ENCODE measurements around the gene ARHGEF2. TPM values are rescaled to one million over a fixed set of nuclear protein-coding genes. Genes with fewer than 3 reads are reported as not detected.

Gene ARHGEF2
- total RNA-seq, 4 donors from 2014 or later = 13.6 to 27.3 (median 26.4) TPM

- intact Hi-C loops (cut with DNase I; ENCODE audit: low total_unique reads) = no loop called here
- TF ChIP-seq CTCF (IDR thresholded peaks at IDR 0.05 in 4 of 5, conservative IDR thresholded peaks at IDR 0.05 in 1 of 5) = no peak
- no peak for TF ChIP-seq POLR2A (IDR thresholded peaks at IDR 0.05)
- H3K4me1 ChIP-seq = peaks cover 47 to 48% of the 10 kb centered on the region in 2 donors
- DNase-seq (no peak), ATAC-seq (no peak)
- H3K4me3 ChIP-seq = peak overlapping the region in 1 of 4 donors; percentile 12
- peak overlapping the region; percentile 87 to 97 (median 93) for H3K27ac ChIP-seq
- no peaks in the 10 kb centered on the region for H3K36me3 ChIP-seq
- no peaks in the 10 kb centered on the region for H3K9me3 ChIP-seq
- no peaks in the 10 kb centered on the region for H3K27me3 ChIP-seq
- in situ Hi-C loops (cut with MboI; ENCODE audit: low sequenced_read_pairs in 4 of 4) = no loop called here
Measured at GRCh38 chr1:155982106-155982505, 3.8 kb upstream of the ARHGEF2 start.

DNA sequence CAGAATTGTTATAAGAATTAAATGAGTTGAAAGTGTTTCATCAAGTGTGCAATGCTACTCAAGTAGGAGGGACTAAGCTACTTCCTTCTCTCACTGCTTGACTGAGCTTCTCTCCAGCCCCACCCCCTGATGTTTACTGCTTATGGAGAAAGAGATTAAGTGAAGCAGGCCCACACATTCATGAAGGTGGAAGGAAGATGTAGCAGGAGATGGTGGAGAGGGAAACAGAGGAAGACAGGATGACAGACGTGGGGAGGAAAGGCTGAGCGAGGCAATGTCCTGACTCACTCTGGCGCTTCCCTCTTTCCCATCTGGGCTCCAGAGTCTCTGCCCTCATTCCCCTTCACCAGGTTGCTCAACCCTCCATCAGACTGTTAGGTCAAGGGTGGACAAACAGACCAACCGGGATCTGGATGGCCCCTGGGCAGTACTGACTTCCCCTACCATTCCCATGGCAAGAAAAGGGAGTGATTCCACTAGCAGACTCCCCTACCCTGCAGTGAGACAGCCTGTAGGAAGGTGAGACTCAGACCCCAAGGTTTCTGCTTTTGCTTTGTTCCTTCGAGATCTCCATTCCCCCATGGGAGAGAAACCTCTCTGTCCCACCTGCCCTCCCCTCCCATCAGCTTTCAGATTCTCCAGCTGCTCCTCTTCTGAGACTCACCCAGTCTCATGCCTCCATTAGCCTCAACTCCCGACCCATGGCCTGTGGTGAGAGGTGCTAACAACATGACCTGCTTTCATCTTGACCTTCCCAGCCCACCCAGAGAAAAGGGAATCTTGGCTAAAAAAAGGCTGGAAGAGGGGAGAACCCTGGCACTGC lies 3.1 kb upstream of the ARHGEF2 start:
- no peak for ATAC-seq
- Histone ChIP-seq H3K4me3 (no peak overlapping the region), H3K36me3 (no peaks in the 10 kb centered on the region), H3K4me1 (peaks cover 53 to 54% of the 10 kb centered on the region in 2 donors), H3K27me3 (no peaks in the 10 kb centered on the region), H3K27ac (peak overlapping the region; percentile 87 to 97 (median 93)), H3K9me3 (no peaks in the 10 kb centered on the region)
- in situ Hi-C loops (cut with MboI; ENCODE audit: low sequenced_read_pairs in 4 of 4) = no loop called here
- no peak for TF ChIP-seq POLR2A (IDR thresholded peaks at IDR 0.05)
- TF ChIP-seq CTCF (IDR thresholded peaks at IDR 0.05 in 4 of 5, conservative IDR thresholded peaks at IDR 0.05 in 1 of 5) = no peak
- DNase-seq = no peak
- intact Hi-C loops (cut with DNase I; ENCODE audit: low total_unique reads) = loop anchor here (2.0 kb wide), 1 partner anchor 19 kb away; no protein-coding TSS in a partner anchor

GRCh38 chr1:155979597-155980343 lies 1.4 kb upstream of the ARHGEF2 start:
- H3K4me3 ChIP-seq = peak overlapping the region; percentile 84 to 97 (median 92)
- H3K27ac ChIP-seq = peak overlapping the region; percentile 87 to 97 (median 93)
- no peak for TF ChIP-seq CTCF (IDR thresholded peaks at IDR 0.05 in 4 of 5, conservative IDR thresholded peaks at IDR 0.05 in 1 of 5)
- peak; percentile 74 to 84 for TF ChIP-seq POLR2A (IDR thresholded peaks at IDR 0.05)
- H3K9me3 ChIP-seq = no peaks in the 10 kb centered on the region
- H3K27me3 ChIP-seq = no peaks in the 10 kb centered on the region
- intact Hi-C loops (cut with DNase I; ENCODE audit: low total_unique reads) = loop anchor here (2.0 kb wide), 1 partner anchor 17 kb away; no protein-coding TSS in a partner anchor
- in situ Hi-C loops (cut with MboI; ENCODE audit: low sequenced_read_pairs in 4 of 4) = no loop called here
- peak in 1 of 2 donors; percentile 56 for DNase-seq
- ATAC-seq = peak; percentile 59 to 70
- H3K4me1 ChIP-seq = peaks cover 69 to 70% of the 10 kb centered on the region in 2 donors
- no peaks in the 10 kb centered on the region for H3K36me3 ChIP-seq

- H3K36me3 ChIP-seq = no peaks in the 10 kb centered on the region
- H3K27ac ChIP-seq = peak overlapping the region; percentile 87 to 97 (median 93)
- ATAC-seq (peak; percentile 19 to 36), DNase-seq (no peak)
- peaks cover 74 to 76% of the 10 kb centered on the region in 2 donors for H3K4me1 ChIP-seq
- in situ Hi-C loops (cut with MboI; ENCODE audit: low sequenced_read_pairs in 4 of 4) (no loop called here), intact Hi-C loops (cut with DNase I; ENCODE audit: low total_unique reads) (no loop called here)
- TF ChIP-seq POLR2A (IDR thresholded peaks at IDR 0.05) (no peak), CTCF (IDR thresholded peaks at IDR 0.05 in 4 of 5, conservative IDR thresholded peaks at IDR 0.05 in 1 of 5) (no peak)
- H3K4me3 ChIP-seq = peak overlapping the region; percentile 84 to 97 (median 92)
- H3K27me3 ChIP-seq = no peaks in the 10 kb centered on the region
- H3K9me3 ChIP-seq = no peaks in the 10 kb centered on the region
Measured at GRCh38 chr1:155978973-155979429, 654 bp upstream of the ARHGEF2 start.
